Measurements from ENCODE around the gene GNB1.

The GNB1 gene

GRCh38 chr1:1755852-1756251 lies 135.0 kb downstream of the GNB1 start:
- no peaks in the 10 kb centered on the region for H3K36me3 ChIP-seq (ENCODE audit: low read length)
- no peak overlapping the region for H2AFZ ChIP-seq (ENCODE audit: low read depth, low read length, severe bottlenecking)
- TF ChIP-seq EZH2phosphoT487 (conservative IDR thresholded peaks at IDR 0.05; ENCODE audit: low read length) = no peak
- no peak for TF ChIP-seq CTCF (IDR thresholded peaks at IDR 0.05; ENCODE audit: insufficient read depth, low read length, poor library complexity, severe bottlenecking)
- no peaks in the 10 kb centered on the region for H4K20me1 ChIP-seq (ENCODE audit: low read depth, low read length)
- H3F3A ChIP-seq (ENCODE audit: insufficient read depth) = peaks cover 5% of the 10 kb centered on the region; the same call in 1 of the 2 replicates
- H3K4me3 ChIP-seq (ENCODE audit: insufficient read depth, low read length, poor library complexity, severe bottlenecking) = no peak overlapping the region
- H3K9me3 ChIP-seq (ENCODE audit: insufficient read depth, low read length) = no peaks in the 10 kb centered on the region
- no peak overlapping the region for H3K4me2 ChIP-seq (ENCODE audit: low read depth, low read length, poor library complexity, severe bottlenecking)
- no peak overlapping the region for H3K27ac ChIP-seq (ENCODE audit: low read depth, low read length)
- no peak overlapping the region for H3K9ac ChIP-seq (ENCODE audit: low read length)
- H3K9me2 ChIP-seq (replicated peaks; ENCODE audit: insufficient read depth, low read length) = no peaks in the 10 kb centered on the region
- H3K27me3 ChIP-seq (ENCODE audit: low read length) = no peaks in the 10 kb centered on the region
- H3K79me2 ChIP-seq (ENCODE audit: insufficient read depth, low read length) = peaks cover 21% of the 10 kb centered on the region

- no peak overlapping the region for H3K4me3 ChIP-seq (ENCODE audit: insufficient read depth, low read length, poor library complexity, severe bottlenecking)
Observed at GRCh38 chr1:1755426-1755825, 135.5 kb downstream of the GNB1 start.

GRCh38 chr1:1754051-1754815 lies 136.7 kb downstream of the GNB1 start:
- Histone ChIP-seq H2AFZ (ENCODE audit: low read depth, low read length, severe bottlenecking) (no peak overlapping the region), H3K36me3 (ENCODE audit: low read length) (no peaks in the 10 kb centered on the region), H3K27ac (ENCODE audit: low read depth, low read length) (no peak overlapping the region), H3K9me2 (replicated peaks; ENCODE audit: insufficient read depth, low read length) (no peaks in the 10 kb centered on the region), H3K4me3 (ENCODE audit: insufficient read depth, low read length, poor library complexity, severe bottlenecking) (no peak overlapping the region), H3K9ac (ENCODE audit: low read length) (no peak overlapping the region), H3F3A (ENCODE audit: insufficient read depth) (peaks cover 5% of the 10 kb centered on the region; the same call in 1 of the 2 replicates), H4K20me1 (ENCODE audit: low read depth, low read length) (no peaks in the 10 kb centered on the region), H3K9me3 (ENCODE audit: insufficient read depth, low read length) (no peaks in the 10 kb centered on the region), H3K4me2 (ENCODE audit: low read depth, low read length, poor library complexity, severe bottlenecking) (no peak overlapping the region), H3K79me2 (ENCODE audit: insufficient read depth, low read length) (peaks cover 10% of the 10 kb centered on the region; the same call in 1 of the 2 replicates), H3K27me3 (ENCODE audit: low read length) (no peaks in the 10 kb centered on the region)
- no peak for TF ChIP-seq EZH2phosphoT487 (conservative IDR thresholded peaks at IDR 0.05; ENCODE audit: low read length)
- TF ChIP-seq CTCF (IDR thresholded peaks at IDR 0.05; ENCODE audit: insufficient read depth, low read length, poor library complexity, severe bottlenecking) = no peak

More at GRCh38 chr1:1755426-1755825, 135.5 kb downstream of the GNB1 start:
- Histone ChIP-seq H3K79me2 (ENCODE audit: insufficient read depth, low read length) (peaks cover 16% of the 10 kb centered on the region), H4K20me1 (ENCODE audit: low read depth, low read length) (no peaks in the 10 kb centered on the region), H3F3A (ENCODE audit: insufficient read depth) (peaks cover 5% of the 10 kb centered on the region; the same call in 1 of the 2 replicates), H3K9me2 (replicated peaks; ENCODE audit: insufficient read depth, low read length) (no peaks in the 10 kb centered on the region), H3K36me3 (ENCODE audit: low read length) (no peaks in the 10 kb centered on the region), H3K27ac (ENCODE audit: low read depth, low read length) (no peak overlapping the region), H3K27me3 (ENCODE audit: low read length) (no peaks in the 10 kb centered on the region), H3K9me3 (ENCODE audit: insufficient read depth, low read length) (no peaks in the 10 kb centered on the region), H2AFZ (ENCODE audit: low read depth, low read length, severe bottlenecking) (no peak overlapping the region), H3K9ac (ENCODE audit: low read length) (no peak overlapping the region), H3K4me2 (ENCODE audit: low read depth, low read length, poor library complexity, severe bottlenecking) (no peak overlapping the region)
- TF ChIP-seq EZH2phosphoT487 (conservative IDR thresholded peaks at IDR 0.05; ENCODE audit: low read length) (no peak), CTCF (IDR thresholded peaks at IDR 0.05; ENCODE audit: insufficient read depth, low read length, poor library complexity, severe bottlenecking) (no peak)

Data from SU-DHL-6 (cell line).